ENCODE results near the gene SARDH. TPM values are rescaled to one million over a fixed set of nuclear protein-coding genes. Genes with fewer than 3 reads are reported as not detected.

Gene SARDH
- total RNA-seq, 1 donor from 2014 or later: 1.3 TPM

DNA sequence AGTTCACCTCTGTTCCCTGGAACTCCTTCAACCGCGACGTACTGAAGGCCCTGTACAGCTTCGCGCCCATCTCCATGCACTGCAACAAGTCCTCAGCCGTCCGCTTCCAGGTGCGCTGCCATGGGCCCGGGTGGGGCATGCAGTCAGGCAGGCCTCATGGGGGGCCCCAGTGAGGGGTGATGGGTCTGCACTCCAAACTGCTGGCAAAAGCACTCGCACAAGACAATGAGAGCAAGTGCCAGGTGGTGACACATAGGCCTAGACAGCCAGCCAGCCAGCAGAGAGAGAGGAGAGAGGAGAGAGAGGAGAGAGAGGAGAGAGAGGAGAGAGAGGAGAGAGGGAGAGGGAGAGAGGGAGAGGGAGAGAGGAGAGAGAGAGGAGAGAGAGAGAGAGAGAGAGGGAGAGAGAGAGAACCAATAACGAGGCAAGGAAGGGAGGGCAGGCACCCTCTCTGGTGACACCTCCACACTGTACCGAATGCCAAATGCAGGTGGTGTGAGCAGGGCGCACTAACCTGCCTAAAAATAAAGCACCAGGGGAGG lies 81.0 kb downstream of the SARDH start:
- no peak for DNase-seq (ENCODE audit: low spot score in 2 of 2)
- intact Hi-C loops (cut with DNase I): no loop called here
- peaks cover 11% of the 10 kb centered on the region for H3K27me3 ChIP-seq
- no peak overlapping the region for H3K4me3 ChIP-seq
- no peaks in the 10 kb centered on the region for H3K9me3 ChIP-seq
- no peak overlapping the region for H3K27ac ChIP-seq
- peaks cover 0 to 9% of the 10 kb centered on the region in 2 donors for H3K4me1 ChIP-seq
- TF ChIP-seq, protein P1, sequence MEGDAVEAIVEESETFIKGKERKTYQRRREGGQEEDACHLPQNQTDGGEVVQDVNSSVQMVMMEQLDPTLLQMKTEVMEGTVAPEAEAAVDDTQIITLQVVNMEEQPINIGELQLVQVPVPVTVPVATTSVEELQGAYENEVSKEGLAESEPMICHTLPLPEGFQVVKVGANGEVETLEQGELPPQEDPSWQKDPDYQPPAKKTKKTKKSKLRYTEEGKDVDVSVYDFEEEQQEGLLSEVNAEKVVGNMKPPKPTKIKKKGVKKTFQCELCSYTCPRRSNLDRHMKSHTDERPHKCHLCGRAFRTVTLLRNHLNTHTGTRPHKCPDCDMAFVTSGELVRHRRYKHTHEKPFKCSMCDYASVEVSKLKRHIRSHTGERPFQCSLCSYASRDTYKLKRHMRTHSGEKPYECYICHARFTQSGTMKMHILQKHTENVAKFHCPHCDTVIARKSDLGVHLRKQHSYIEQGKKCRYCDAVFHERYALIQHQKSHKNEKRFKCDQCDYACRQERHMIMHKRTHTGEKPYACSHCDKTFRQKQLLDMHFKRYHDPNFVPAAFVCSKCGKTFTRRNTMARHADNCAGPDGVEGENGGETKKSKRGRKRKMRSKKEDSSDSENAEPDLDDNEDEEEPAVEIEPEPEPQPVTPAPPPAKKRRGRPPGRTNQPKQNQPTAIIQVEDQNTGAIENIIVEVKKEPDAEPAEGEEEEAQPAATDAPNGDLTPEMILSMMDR (IDR thresholded peaks at IDR 0.05): no peak
- H3K36me3 ChIP-seq: no peaks in the 10 kb centered on the region

DNA sequence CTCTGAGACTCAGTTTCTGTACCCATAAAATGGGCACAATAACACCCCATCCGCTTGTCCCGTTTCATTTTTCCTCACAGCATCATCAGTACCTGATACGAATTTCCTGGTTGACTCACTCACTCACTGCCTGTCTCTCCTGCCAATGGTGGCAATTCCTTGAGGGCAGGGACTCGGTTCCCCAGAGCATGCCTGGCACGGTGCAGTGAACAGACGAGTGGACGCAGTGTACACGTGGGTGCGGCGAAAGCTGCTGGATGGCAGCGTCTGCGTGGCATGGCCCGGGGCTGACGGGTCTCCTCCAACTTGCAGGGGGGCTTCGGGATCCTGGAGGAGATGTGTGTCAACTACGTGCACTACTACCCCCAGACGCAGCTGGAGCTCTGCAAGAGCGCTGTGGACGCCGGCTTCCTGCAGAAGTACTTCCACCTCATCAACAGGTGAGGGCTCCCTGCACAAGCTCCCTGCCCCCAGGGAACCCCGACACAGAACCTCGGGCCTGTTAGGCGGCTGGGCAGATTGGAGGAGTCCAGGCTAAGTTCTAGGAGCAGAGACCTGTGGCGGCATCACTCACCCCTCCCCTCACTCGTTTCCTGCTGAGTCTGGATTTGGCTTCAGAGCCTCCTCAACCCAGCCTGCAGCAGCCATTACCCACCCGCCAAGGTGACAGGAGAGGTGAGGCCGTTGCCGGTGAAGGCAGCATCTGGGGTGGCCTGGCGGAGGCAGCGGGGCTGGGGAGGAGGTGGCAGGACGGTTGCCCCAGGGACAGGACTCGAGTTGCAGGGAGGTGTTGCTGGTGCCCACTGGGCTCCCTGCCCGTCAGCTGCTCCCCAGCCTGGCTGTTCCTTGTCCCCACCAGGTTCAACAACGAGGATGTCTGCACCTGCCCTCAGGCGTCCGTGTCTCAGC lies 81.7 kb downstream of the SARDH start:
- intact Hi-C loops (cut with DNase I): no loop called here
- peaks cover 11% of the 10 kb centered on the region for H3K27me3 ChIP-seq
- peaks cover 0 to 9% of the 10 kb centered on the region in 2 donors for H3K4me1 ChIP-seq
- no peak for DNase-seq (ENCODE audit: low spot score in 2 of 2)
- H3K36me3 ChIP-seq: no peaks in the 10 kb centered on the region
- H3K9me3 ChIP-seq: no peaks in the 10 kb centered on the region
- no peak overlapping the region for H3K27ac ChIP-seq
- H3K4me3 ChIP-seq: no peak overlapping the region
- TF ChIP-seq, protein P1 (IDR thresholded peaks at IDR 0.05): no peak

DNA sequence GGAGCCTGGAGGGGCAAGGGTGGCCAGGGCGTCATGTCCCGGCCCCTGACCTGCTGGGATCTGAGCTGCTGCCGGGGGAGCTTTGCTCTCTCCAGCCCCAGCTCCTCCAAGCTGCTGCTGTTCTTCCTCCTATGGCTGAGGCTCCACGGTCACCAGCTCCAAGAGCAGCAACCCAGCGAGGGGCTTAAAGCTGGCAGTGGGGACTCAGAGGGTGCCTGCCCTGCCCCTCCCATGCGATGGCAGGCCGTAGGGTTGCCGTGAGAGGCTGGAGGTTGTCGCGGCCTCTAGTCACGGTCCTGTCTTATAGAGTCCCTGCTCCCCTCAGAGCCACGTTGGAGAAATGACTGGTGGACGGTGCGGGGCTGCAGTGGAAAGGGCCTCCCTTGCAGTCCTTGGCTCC lies 82.5 kb downstream of the SARDH start:
- peaks cover 0 to 9% of the 10 kb centered on the region in 2 donors for H3K4me1 ChIP-seq
- H3K4me3 ChIP-seq: no peak overlapping the region
- TF ChIP-seq, protein P1 (IDR thresholded peaks at IDR 0.05): no peak
- intact Hi-C loops (cut with DNase I): no loop called here
- H3K36me3 ChIP-seq: no peaks in the 10 kb centered on the region
- no peak overlapping the region for H3K27ac ChIP-seq
- H3K9me3 ChIP-seq: no peaks in the 10 kb centered on the region
- no peak for DNase-seq (ENCODE audit: low spot score in 2 of 2)
- H3K27me3 ChIP-seq: peaks cover 11% of the 10 kb centered on the region

DNA sequence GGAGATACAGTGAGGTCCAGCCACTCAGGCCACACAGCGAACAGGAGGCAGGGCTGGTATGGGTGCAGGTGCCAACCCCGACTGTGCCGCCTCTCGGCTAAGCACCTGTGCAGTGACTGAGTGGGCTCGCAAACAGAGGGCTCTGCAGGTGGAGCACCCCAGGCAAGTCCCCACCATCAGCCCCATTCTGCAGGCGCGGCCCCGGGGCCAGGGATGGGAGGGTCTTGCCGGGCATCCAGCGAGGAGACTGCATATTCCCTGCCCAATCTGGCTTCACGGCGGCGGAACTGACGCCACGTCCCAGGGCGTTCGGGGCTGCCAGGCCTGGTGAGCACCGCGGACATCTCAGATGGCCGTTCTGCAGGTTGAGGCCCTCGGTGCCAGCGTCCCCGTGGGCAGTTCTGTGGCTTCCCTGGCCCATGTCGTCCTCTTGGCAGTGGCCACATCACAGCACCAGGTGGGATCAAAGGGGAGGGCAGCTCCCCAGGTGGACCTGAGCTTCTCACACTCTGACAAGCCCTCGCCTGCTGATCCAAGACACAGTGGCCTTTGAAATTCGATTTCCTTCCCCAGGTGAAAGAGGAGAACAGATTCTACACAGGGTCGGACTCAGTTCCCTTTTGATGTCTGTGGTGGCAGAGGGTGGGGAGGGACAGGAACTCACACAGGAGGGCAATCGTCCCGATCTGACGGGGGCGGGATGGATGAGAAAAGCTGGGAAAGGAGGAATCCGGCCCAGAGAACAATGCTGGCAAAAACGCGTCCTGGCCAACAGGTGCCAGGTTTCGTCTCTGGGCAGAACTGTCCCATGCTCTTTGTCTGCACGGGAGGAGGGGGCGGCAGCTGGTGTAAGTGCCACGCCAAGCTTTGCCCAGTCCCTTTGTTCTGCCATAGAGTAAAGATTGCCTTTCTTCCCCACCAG lies 83.2 kb downstream of the SARDH start:
- H3K4me1 ChIP-seq: peaks cover 0 to 9% of the 10 kb centered on the region in 2 donors
- H3K9me3 ChIP-seq: no peaks in the 10 kb centered on the region
- no peak overlapping the region for H3K27ac ChIP-seq
- no peak for DNase-seq (ENCODE audit: low spot score in 2 of 2)
- no peaks in the 10 kb centered on the region for H3K36me3 ChIP-seq
- TF ChIP-seq, protein P1 (IDR thresholded peaks at IDR 0.05): no peak
- intact Hi-C loops (cut with DNase I): no loop called here
- H3K4me3 ChIP-seq: no peak overlapping the region
- H3K27me3 ChIP-seq: peaks cover 11% of the 10 kb centered on the region

DNA sequence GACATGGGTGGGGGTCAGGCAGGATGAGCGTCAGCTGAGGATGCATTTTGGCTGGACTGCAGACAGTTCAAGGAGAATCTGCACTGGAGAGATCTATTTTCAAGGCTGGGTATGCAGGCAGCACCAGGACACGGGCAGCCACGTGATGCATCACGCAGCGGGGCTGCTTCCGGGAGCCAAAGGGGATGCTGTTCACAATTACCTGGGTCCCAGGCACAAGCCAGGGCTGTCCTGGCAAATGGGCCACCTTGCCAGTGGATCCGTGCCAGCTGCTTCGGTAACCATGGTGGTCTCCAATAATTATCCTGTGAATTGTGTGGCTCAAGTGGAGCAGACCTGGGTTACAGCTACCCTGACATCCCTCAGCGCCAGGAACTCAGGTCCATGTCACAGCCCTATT lies 84.5 kb downstream of the SARDH start:
- no peak overlapping the region for H3K4me3 ChIP-seq
- DNase-seq (ENCODE audit: low spot score in 2 of 2): no peak
- peaks cover 0 to 3% of the 10 kb centered on the region in 2 donors for H3K4me1 ChIP-seq
- H3K27me3 ChIP-seq: peaks cover 11% of the 10 kb centered on the region
- H3K36me3 ChIP-seq: no peaks in the 10 kb centered on the region
- intact Hi-C loops (cut with DNase I): no loop called here
- H3K9me3 ChIP-seq: no peaks in the 10 kb centered on the region
- TF ChIP-seq, protein P1 (IDR thresholded peaks at IDR 0.05): no peak
- H3K27ac ChIP-seq: no peak overlapping the region

All from ascending aorta (tissue), 2 donors.